Stomach (tissue), 4 donors: Measurements from ENCODE around the gene SNX3.

Experiments used
- CTCF ChIP-seq, 7 experiments: fragments of 450-650 bp in 4 of 7; fragments of 200-600 bp in 3 of 7; sonication (generic) in 3 of 7; IDR thresholded peaks; one replicate each; pipeline ENCODE4 v1.5.1; 2016 to 2019; ENCODE audit warnings: antibody characterized with exemption in 7 of 7, control low read depth in 2 of 7, mild to moderate bottlenecking in 1 of 7
- EP300 ChIP-seq: sonication (generic); formaldehyde crosslinking; IDR thresholded peaks from one replicate; pipeline ENCODE4 v1.6.1; 2017; ENCODE audit warnings: antibody characterized with exemption
- POLR2A ChIP-seq, 4 donors: fragments of 450-650 bp; IDR thresholded peaks; one replicate each; pipeline ENCODE4 v1.6.1; 2016; ENCODE audit warnings: antibody characterized with exemption in 4 of 4, control low read depth in 2 of 4, mild to moderate bottlenecking in 1 of 4, moderate library complexity in 1 of 4
- POLR2AphosphoS5 ChIP-seq, 3 donors: sonication (generic); formaldehyde crosslinking; IDR thresholded peaks; one replicate each; pipeline ENCODE4 v1.6.1; 2016; ENCODE audit warnings: antibody characterized with exemption in 3 of 3

GRCh38 chr6:108253241-108253640 is 7.6 kb downstream of the SNX3 start:
- TF ChIP-seq CTCF (IDR thresholded peaks at IDR 0.05) = no peak
- TF ChIP-seq POLR2A (IDR thresholded peaks at IDR 0.05) = no peak
- no peak for TF ChIP-seq POLR2AphosphoS5 (IDR thresholded peaks at IDR 0.05)
- no peak for TF ChIP-seq EP300
